ENCODE results near the gene TTYH3.
"Not testable (repeated sequence)": the region's sequence is repeated elsewhere in the genome, so short reads cannot be mapped to it uniquely, and the experiment has no call there.

The TTYH3 gene, protein sequence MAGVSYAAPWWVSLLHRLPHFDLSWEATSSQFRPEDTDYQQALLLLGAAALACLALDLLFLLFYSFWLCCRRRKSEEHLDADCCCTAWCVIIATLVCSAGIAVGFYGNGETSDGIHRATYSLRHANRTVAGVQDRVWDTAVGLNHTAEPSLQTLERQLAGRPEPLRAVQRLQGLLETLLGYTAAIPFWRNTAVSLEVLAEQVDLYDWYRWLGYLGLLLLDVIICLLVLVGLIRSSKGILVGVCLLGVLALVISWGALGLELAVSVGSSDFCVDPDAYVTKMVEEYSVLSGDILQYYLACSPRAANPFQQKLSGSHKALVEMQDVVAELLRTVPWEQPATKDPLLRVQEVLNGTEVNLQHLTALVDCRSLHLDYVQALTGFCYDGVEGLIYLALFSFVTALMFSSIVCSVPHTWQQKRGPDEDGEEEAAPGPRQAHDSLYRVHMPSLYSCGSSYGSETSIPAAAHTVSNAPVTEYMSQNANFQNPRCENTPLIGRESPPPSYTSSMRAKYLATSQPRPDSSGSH

DNA sequence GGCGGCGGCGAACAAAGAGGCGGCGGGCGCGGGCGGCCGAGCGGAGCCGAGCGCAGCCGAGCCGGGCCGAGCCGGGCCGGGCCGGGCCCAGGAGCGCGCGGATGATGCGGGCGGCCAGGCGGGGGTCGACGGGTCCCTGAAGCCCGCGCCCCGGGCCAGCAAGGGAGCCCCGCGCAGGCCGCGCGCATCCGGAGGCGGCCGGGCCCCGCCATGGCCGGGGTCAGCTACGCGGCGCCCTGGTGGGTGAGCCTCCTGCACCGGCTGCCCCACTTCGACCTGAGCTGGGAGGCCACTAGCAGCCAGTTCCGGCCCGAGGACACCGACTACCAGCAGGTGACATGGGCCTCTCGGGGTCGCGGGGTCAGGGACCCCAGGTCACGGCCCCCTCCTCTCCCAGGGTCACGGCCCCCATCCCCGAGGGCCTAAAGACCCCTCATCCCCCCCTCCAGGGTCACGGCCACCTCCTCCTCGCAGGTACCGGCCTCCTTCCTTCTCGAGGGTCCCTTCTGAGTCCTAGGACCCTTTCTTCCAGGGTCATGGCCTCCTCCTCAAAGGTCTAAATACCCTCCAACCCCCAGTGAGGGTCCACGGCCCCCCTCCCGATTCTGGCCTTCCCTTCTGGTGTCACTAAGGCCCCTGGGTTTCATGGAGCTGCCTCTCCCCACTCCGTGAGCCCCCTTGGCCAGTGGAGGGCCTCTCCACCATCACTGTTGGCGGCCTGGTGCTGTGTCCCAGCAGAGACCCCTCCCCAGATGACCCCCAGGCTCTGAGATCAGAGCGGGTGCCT lies at the start of gene TTYH3:
TSS of gene TTYH3 (plus strand) at position 41 of the 787 bp plus-strand sequence. CDS start at position 211, 170 bp downstream.
- Histone ChIP-seq H3K27ac (ENCODE audit: low read depth, low read length) (peak within 1 kb of the TSS; percentile 59), H3K4me3 (ENCODE audit: low read length) (peak within 1 kb of the TSS; percentile 87), H3K4me1 (ENCODE audit: control insufficient read depth, insufficient read depth, low read length) (peaks cover 25% of the 10 kb centered on the region), H3K9ac (ENCODE audit: low read length) (peak within 1 kb of the TSS; percentile 77), H3K36me3 (ENCODE audit: control insufficient read depth, insufficient read depth, low read length) (no peaks in the 10 kb centered on the region), H3K27me3 (ENCODE audit: control insufficient read depth, insufficient read depth, low read length) (no peaks in the 10 kb centered on the region)

- no peak overlapping the region for H3K9ac ChIP-seq (ENCODE audit: low read length)
- H3K36me3 ChIP-seq (ENCODE audit: control insufficient read depth, insufficient read depth, low read length), result peaks cover 13% of the 10 kb centered on the region
- H3K27ac ChIP-seq (ENCODE audit: low read depth, low read length), result no peak overlapping the region
Observed at GRCh38 chr7:2582006-2582735, 49.6 kb upstream of the TTYH3 start.

DNA sequence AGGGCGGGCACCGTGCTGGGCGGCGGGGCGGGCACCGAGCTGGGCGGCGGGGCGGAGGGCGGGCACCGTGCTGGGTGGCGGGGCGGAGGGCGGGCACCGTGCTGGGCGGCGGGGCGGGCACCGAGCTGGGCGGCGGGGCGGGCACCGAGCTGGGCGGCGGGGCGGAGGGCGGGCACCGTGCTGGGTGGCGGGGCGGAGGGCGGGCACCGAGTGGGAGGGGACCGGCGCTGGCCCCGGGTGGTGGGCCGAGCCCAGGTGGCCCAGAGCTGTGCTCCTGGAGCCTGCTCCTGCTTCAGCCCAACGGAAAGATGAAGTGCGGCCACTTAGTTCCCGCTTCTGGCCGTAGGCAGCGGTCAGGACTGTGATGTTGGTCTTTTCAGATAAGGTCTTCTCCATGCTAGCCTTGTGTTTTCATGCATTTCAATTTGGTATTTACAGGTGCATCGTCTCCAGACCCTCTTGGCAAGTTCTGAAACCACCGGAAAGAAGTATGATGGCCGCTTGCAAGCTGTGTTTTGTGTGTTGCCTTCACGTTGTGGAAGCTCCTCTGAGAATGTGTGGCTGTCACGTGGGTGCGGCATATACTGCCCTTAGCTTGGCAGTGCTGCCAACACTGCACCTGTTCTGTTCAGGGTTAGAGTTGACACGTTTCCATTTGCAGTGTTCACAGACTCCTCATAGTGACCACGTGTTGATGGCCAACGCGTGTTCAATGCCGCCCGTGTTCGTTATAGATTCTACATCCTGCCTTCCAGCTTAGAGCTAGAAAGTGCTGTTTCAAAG lies 47.8 kb upstream of the TTYH3 start:
- H3K36me3 ChIP-seq (ENCODE audit: control insufficient read depth, insufficient read depth, low read length), result peaks cover 13% of the 10 kb centered on the region
- H3K27me3 ChIP-seq (ENCODE audit: control insufficient read depth, insufficient read depth, low read length), result no peaks in the 10 kb centered on the region
- H3K4me3 ChIP-seq (ENCODE audit: low read length), result no peak overlapping the region

More at GRCh38 chr7:2582006-2582735, 49.6 kb upstream of the TTYH3 start:
- Histone ChIP-seq H3K27me3 (ENCODE audit: control insufficient read depth, insufficient read depth, low read length) (no peaks in the 10 kb centered on the region), H3K4me3 (ENCODE audit: low read length) (no peak overlapping the region), H3K4me1 (ENCODE audit: control insufficient read depth, insufficient read depth, low read length) (no peaks in the 10 kb centered on the region)

DNA sequence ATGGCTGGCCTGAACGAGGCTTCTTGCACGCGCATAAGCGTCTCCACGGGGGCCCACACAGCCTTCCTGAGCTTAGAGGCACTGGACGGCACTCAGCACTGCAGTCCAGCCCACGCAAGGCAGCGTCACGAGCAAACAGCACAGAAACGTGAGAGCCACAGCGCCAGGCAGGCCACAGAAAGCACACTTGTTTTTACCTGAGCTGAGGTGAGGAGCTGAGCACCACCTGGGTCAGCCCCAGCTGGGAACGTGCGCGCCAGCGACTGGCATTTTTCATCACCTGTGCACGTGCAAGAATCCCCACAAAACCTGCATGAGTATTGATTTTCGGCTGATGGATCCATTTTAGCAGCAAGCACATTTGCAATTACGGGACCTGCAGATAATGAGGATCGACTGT lies 46.3 kb upstream of the TTYH3 start:
- H3K4me3 ChIP-seq (ENCODE audit: low read length), result no peak overlapping the region
- peaks cover 16% of the 10 kb centered on the region for H3K36me3 ChIP-seq (ENCODE audit: control insufficient read depth, insufficient read depth, low read length)

More for the DNA sequence above, 47.8 kb upstream of the TTYH3 start:
- H3K4me1 ChIP-seq (ENCODE audit: control insufficient read depth, insufficient read depth, low read length), result no peaks in the 10 kb centered on the region
- H3K27ac ChIP-seq (ENCODE audit: low read depth, low read length), result no peak overlapping the region
- no peak overlapping the region for H3K9ac ChIP-seq (ENCODE audit: low read length)

DNA sequence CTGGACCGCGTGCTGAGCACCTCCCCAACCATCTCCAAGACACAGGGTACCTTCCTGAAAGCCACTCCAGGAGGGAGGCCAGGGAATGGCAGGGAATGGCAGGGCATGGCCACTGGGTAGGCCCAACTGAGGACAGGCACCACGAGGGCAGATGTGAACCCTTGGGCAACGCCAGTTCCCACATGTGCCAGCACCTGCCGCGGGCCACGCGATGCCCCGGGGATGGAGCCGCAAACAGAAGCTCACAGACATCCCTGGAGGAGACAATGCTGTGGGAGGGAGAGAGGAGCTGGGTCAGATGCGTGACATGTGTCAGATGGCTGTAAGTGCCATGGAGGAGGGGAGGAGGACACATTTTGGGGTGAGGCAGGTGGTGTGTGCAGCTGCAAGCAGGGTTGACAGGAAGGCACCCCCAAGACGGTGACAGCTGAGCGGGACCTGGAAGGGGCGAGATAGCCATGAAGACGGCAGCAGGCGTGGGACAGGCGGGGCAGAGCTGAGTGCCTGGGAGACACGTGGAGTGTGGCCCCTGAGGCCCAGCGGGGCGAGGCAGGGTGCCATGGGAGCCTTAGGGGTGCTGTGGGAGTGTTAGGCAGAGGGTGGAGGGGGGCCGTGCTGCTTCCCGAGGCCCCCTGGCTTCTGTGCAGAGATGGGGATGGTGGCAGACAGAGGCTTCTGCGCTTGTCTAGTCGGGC lies 45.3 kb upstream of the TTYH3 start:
- Histone ChIP-seq H3K27ac (ENCODE audit: low read depth, low read length) (no peak overlapping the region), H3K4me1 (ENCODE audit: control insufficient read depth, insufficient read depth, low read length) (no peaks in the 10 kb centered on the region), H3K9ac (ENCODE audit: low read length) (no peak overlapping the region), H3K36me3 (ENCODE audit: control insufficient read depth, insufficient read depth, low read length) (peaks cover 16% of the 10 kb centered on the region), H3K27me3 (ENCODE audit: control insufficient read depth, insufficient read depth, low read length) (no peaks in the 10 kb centered on the region), H3K4me3 (ENCODE audit: low read length) (no peak overlapping the region)

More for the DNA sequence above, 46.3 kb upstream of the TTYH3 start:
- no peak overlapping the region for H3K27ac ChIP-seq (ENCODE audit: low read depth, low read length)
- H3K9ac ChIP-seq (ENCODE audit: low read length), result no peak overlapping the region
- H3K27me3 ChIP-seq (ENCODE audit: control insufficient read depth, insufficient read depth, low read length), result no peaks in the 10 kb centered on the region
- no peaks in the 10 kb centered on the region for H3K4me1 ChIP-seq (ENCODE audit: control insufficient read depth, insufficient read depth, low read length)

- peaks cover 16% of the 10 kb centered on the region for H3K36me3 ChIP-seq (ENCODE audit: control insufficient read depth, insufficient read depth, low read length)
Observed at GRCh38 chr7:2587134-2587533, 44.7 kb upstream of the TTYH3 start.

GRCh38 chr7:2587778-2588177 lies 44.0 kb upstream of the TTYH3 start:
- Histone ChIP-seq H3K4me1 (ENCODE audit: control insufficient read depth, insufficient read depth, low read length) (no peaks in the 10 kb centered on the region), H3K36me3 (ENCODE audit: control insufficient read depth, insufficient read depth, low read length) (peaks cover 18% of the 10 kb centered on the region), H3K4me3 (ENCODE audit: low read length) (no peak overlapping the region), H3K27ac (ENCODE audit: low read depth, low read length) (no peak overlapping the region), H3K27me3 (ENCODE audit: control insufficient read depth, insufficient read depth, low read length) (no peaks in the 10 kb centered on the region), H3K9ac (ENCODE audit: low read length) (no peak overlapping the region)

More at GRCh38 chr7:2587134-2587533, 44.7 kb upstream of the TTYH3 start:
- H3K4me1 ChIP-seq (ENCODE audit: control insufficient read depth, insufficient read depth, low read length), result no peaks in the 10 kb centered on the region
- no peak overlapping the region for H3K4me3 ChIP-seq (ENCODE audit: low read length)
- H3K27ac ChIP-seq (ENCODE audit: low read depth, low read length), result no peak overlapping the region
- no peak overlapping the region for H3K9ac ChIP-seq (ENCODE audit: low read length)
- no peaks in the 10 kb centered on the region for H3K27me3 ChIP-seq (ENCODE audit: control insufficient read depth, insufficient read depth, low read length)

GRCh38 chr7:2589341-2589740 lies 42.4 kb upstream of the TTYH3 start:
- Histone ChIP-seq H3K4me3 (ENCODE audit: low read length) (no peak overlapping the region), H3K36me3 (ENCODE audit: control insufficient read depth, insufficient read depth, low read length) (peaks cover 20% of the 10 kb centered on the region), H3K4me1 (ENCODE audit: control insufficient read depth, insufficient read depth, low read length) (no peaks in the 10 kb centered on the region), H3K27me3 (ENCODE audit: control insufficient read depth, insufficient read depth, low read length) (no peaks in the 10 kb centered on the region), H3K9ac (ENCODE audit: low read length) (no peak overlapping the region), H3K27ac (ENCODE audit: low read depth, low read length) (no peak overlapping the region)

DNA sequence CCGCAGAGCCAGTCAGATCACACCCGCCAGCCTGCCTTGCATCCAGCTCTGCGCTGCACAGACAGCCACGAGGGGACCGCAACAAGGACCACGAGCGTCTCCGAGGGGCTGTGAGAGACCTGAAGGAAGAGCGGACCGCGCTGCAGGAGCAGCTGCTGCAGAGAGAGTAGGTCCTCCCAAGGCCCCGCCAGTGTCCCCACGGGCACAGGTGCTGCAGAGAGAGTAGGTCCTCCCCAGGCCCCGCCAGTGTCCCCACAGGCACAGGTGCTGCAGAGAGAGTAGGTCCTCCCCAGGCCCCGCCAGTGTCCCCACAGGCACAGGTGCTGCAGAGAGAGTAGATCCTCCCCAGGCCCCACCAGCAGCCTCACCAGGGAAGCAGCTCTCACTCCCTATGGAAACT lies 41.8 kb upstream of the TTYH3 start:
- not testable (repeated sequence) for H3K4me1 ChIP-seq (ENCODE audit: control insufficient read depth, insufficient read depth, low read length); H3K4me3 ChIP-seq (ENCODE audit: low read length); H3K27ac ChIP-seq (ENCODE audit: low read depth, low read length); H3K27me3 ChIP-seq (ENCODE audit: control insufficient read depth, insufficient read depth, low read length); H3K9ac ChIP-seq (ENCODE audit: low read length)
- peaks cover 25% of the 10 kb centered on the region for H3K36me3 ChIP-seq (ENCODE audit: control insufficient read depth, insufficient read depth, low read length)

DNA sequence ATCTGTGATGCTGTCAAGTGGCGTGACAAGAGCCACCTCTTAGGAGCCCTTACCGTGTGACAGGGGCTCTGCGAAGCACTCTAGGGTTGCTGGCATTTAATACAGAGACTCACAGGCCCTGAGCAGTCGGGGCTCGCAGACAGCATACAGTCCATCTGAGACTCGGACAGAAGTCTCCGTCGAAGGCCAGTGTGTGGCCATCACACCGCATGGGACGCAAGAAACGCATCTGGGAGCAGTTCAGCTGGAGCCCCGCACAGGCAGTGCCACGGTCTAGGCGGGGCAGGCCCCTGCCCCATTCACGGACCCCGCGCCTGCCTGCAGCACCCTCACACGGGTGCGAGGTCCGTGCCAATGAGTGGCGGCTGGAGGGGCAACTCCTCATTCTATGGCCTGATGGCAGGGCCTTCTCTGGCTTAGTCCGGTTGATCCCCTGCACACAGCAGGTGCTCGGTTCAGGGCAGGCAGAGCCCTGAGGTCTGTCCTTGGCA lies 39.4 kb upstream of the TTYH3 start:
- no peak overlapping the region for H3K27ac ChIP-seq (ENCODE audit: low read depth, low read length)
- peaks cover 19% of the 10 kb centered on the region for H3K36me3 ChIP-seq (ENCODE audit: control insufficient read depth, insufficient read depth, low read length)
- H3K9ac ChIP-seq (ENCODE audit: low read length), result no peak overlapping the region
- H3K4me3 ChIP-seq (ENCODE audit: low read length), result no peak overlapping the region
- no peaks in the 10 kb centered on the region for H3K4me1 ChIP-seq (ENCODE audit: control insufficient read depth, insufficient read depth, low read length)
- no peaks in the 10 kb centered on the region for H3K27me3 ChIP-seq (ENCODE audit: control insufficient read depth, insufficient read depth, low read length)

Data from rectal smooth muscle tissue (tissue), 1 donor.